Hindlimb muscle (tissue), 1 donor: ENCODE measurements around the gene ABCA2. TPM values are rescaled to one million over a fixed set of nuclear protein-coding genes. Genes with fewer than 3 reads are reported as not detected.

Experiments
- DNase-seq: peaks from one replicate; pipeline ENCODE4 v3.0.0-alpha.2; 2013
- polyA plus RNA-seq: library from polyadenylated mRNA; unstranded; fragments of 120-200 nt; gene quantifications from one replicate; pipeline ENCODE4 v1.2.1, GENCODE V29; 2013; ENCODE audit not compliant: insufficient read length

Gene ABCA2
- polyA plus RNA-seq, 1 donor: 18.4 TPM

- DNase-seq: no peak
Measured at GRCh38 chr9:136979769-136980587, 48.1 kb downstream of the ABCA2 start.

- no peak for DNase-seq
Measured at GRCh38 chr9:136978865-136979544, 49.0 kb downstream of the ABCA2 start.

- DNase-seq: no peak
Measured at GRCh38 chr9:136978073-136978864, 49.8 kb downstream of the ABCA2 start.

GRCh38 chr9:136977649-136978072 lies 50.4 kb downstream of the ABCA2 start:
- DNase-seq: no peak

- DNase-seq: no peak
Measured at GRCh38 chr9:136977223-136977622, 50.8 kb downstream of the ABCA2 start, which contains the start of gene PTGDS. TSS of gene PTGDS (plus strand) at chr9:136977504. CDS start at chr9:136977579, 75 bp downstream.

GRCh38 chr9:136975644-136976043 lies 52.4 kb downstream of the ABCA2 start:
- DNase-seq: no peak

- DNase-seq: no peak
Measured at GRCh38 chr9:136974817-136975535, 53.1 kb downstream of the ABCA2 start.

GRCh38 chr9:136973618-136974617 lies 54.1 kb downstream of the ABCA2 start:
- no peak for DNase-seq

- DNase-seq: no peak
Measured at GRCh38 chr9:136972743-136973142, 55.3 kb downstream of the ABCA2 start.

- no peak for DNase-seq
Measured at GRCh38 chr9:136972335-136972734, 55.7 kb downstream of the ABCA2 start.

- DNase-seq: no peak
Measured at GRCh38 chr9:136971746-136972145, 56.3 kb downstream of the ABCA2 start.

- DNase-seq: no peak
Measured at GRCh38 chr9:136970361-136970760, 57.7 kb downstream of the ABCA2 start.

- no peak for DNase-seq
Measured at GRCh38 chr9:136969774-136970173, 58.3 kb downstream of the ABCA2 start.

- no peak for DNase-seq
Measured at GRCh38 chr9:136969150-136969549, 58.9 kb downstream of the ABCA2 start.

- no peak for DNase-seq
Measured at GRCh38 chr9:136968333-136969127, 59.5 kb downstream of the ABCA2 start.

- DNase-seq: no peak
Measured at GRCh38 chr9:136965771-136966484, 62.1 kb downstream of the ABCA2 start.

GRCh38 chr9:136964833-136965422 lies 63.1 kb downstream of the ABCA2 start:
- no peak for DNase-seq

GRCh38 chr9:136964171-136964689 lies 63.8 kb downstream of the ABCA2 start:
- no peak for DNase-seq

- DNase-seq: no peak
Measured at GRCh38 chr9:136963751-136964150, 64.3 kb downstream of the ABCA2 start.
